Activated naive CD8-positive, alpha-beta T cell treated with anti-CD3 and anti-CD28 coated beads, Interleukin-2, amount 10 ng/mL, durations not matched to agents 7 days and 5 days (primary cell): ENCODE measurements around the gene CHTF18. TPM values are rescaled to one million over a fixed set of nuclear protein-coding genes. Genes with fewer than 3 reads are reported as not detected.
"Not testable (repeated sequence)": the region's sequence is repeated elsewhere in the genome, so short reads cannot be mapped to it uniquely, and the experiment has no call there.

ENCODE experiments used
- ATAC-seq: fragments of 150-1000 bp; cut with Tn5 transposase; one replicate; pipeline ENCODE4 v1.10.0; 2021; ENCODE audit warnings: low read depth, moderate library complexity
- POLR2A ChIA-PET: fragments of 350-600 bp; sonication (Branson Sonifier 250); formaldehyde crosslinking; loops from one replicate; lab custom pipeline; 2021; ENCODE audit warnings: antibody characterized with exemption; lab: Charles Lee
- DNase-seq: peaks from one replicate; pipeline ENCODE4 v3.0.0; 2021
- H3K27ac Mint-ChIP-seq: one replicate; pipeline ENCODE4 v1.8.0; 2022; ENCODE audit warnings: mild to moderate bottlenecking, mixed read lengths
- H3K27me3 Mint-ChIP-seq: one replicate; pipeline ENCODE4 v1.8.0; 2022; ENCODE audit warnings: mild to moderate bottlenecking, moderate library complexity, mixed read lengths
- H3K36me3 Mint-ChIP-seq: one replicate; pipeline ENCODE4 v1.8.0; 2021; ENCODE audit warnings: mild to moderate bottlenecking, mixed read lengths
- H3K4me1 Mint-ChIP-seq: one replicate; pipeline ENCODE4 v1.8.0; 2021; ENCODE audit warnings: mixed read lengths
- H3K4me3 Mint-ChIP-seq: one replicate; pipeline ENCODE4 v1.8.0; 2022; ENCODE audit warnings: mild to moderate bottlenecking, moderate library complexity, mixed read lengths
- H3K9me3 Mint-ChIP-seq: one replicate; pipeline ENCODE4 v1.8.0; 2021; ENCODE audit warnings: mixed read lengths
- total RNA-seq, 2 experiments: library from RNA; stranded (reverse); gene quantifications; one replicate each; pipeline ENCODE4 v1.2.3, GENCODE V29; 2021

Gene CHTF18
- total RNA-seq, 2 experiments from 2014 or later: 92.8 to 94.2 TPM

DNA sequence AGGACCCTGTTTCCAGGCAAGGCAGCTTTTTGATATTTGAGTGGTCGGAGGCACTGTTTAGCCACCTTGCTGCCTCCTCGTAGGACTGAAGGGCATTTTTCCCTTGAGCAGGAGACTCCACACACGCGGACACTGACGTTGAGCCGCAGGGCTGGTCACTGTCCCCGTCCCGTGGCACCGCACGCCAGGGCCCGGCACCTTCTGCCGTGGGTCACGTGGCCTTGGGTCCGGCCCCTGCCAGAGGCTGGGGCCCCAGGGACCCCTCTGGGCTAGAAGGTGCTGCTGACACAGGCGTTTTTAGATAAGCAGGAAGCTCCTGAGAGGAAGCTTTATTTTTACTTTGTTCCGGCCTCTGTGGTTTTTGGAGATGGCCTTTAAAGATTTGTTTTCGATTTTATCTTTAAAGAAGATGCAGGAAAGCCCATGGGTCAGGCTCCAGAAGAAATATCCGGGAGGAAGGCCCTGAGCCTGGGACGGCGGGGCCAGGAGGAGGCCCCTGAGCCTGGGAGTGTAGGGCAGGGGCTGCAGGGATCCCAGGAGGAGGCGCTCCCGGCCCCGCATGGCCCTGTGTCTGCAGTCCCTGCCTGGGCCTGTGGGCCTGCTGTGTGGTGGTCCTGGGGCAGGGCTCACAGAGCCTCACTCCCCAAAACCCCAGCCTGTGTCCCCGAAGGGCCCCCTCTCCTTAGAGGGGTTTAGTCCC lies 42.6 kb downstream of the CHTF18 start:
- DNase-seq (no peak), ATAC-seq (no peak)
- H3K27me3 Mint-ChIP-seq: no peaks in the 10 kb centered on the region
- no peak overlapping the region for H3K27ac Mint-ChIP-seq
- POLR2A ChIA-PET: no interaction called here
- no peaks in the 10 kb centered on the region for H3K36me3 Mint-ChIP-seq
- no peaks in the 10 kb centered on the region for H3K4me1 Mint-ChIP-seq
- no peak overlapping the region for H3K4me3 Mint-ChIP-seq
- no peaks in the 10 kb centered on the region for H3K9me3 Mint-ChIP-seq

GRCh38 chr16:831571-832413 lies 43.4 kb downstream of the CHTF18 start:
- ATAC-seq (no peak), DNase-seq (no peak)
- Mint-ChIP-seq H3K27ac (no peak overlapping the region), H3K4me1 (no peaks in the 10 kb centered on the region), H3K4me3 (no peak overlapping the region), H3K9me3 (peaks cover 5% of the 10 kb centered on the region), H3K27me3 (no peaks in the 10 kb centered on the region), H3K36me3 (no peaks in the 10 kb centered on the region)
- POLR2A ChIA-PET: no interaction called here

GRCh38 chr16:832652-833336 lies 44.4 kb downstream of the CHTF18 start:
- Mint-ChIP-seq H3K4me1 (no peaks in the 10 kb centered on the region), H3K27me3 (no peaks in the 10 kb centered on the region), H3K4me3 (no peak overlapping the region), H3K36me3 (no peaks in the 10 kb centered on the region), H3K27ac (no peak overlapping the region), H3K9me3 (peaks cover 5% of the 10 kb centered on the region)
- DNase-seq: no peak
- no peak for ATAC-seq
- POLR2A ChIA-PET: no interaction called here

- Mint-ChIP-seq H3K36me3 (no peaks in the 10 kb centered on the region), H3K27ac (no peak overlapping the region), H3K4me3 (no peak overlapping the region), H3K27me3 (no peaks in the 10 kb centered on the region), H3K4me1 (no peaks in the 10 kb centered on the region), H3K9me3 (peaks cover 7% of the 10 kb centered on the region)
- POLR2A ChIA-PET: no interaction called here
- ATAC-seq: no peak
- DNase-seq: no peak
Observed at GRCh38 chr16:833411-833810, 45.0 kb downstream of the CHTF18 start.

- no peak for DNase-seq
- Mint-ChIP-seq H3K4me3 (no peak overlapping the region), H3K27ac (no peak overlapping the region), H3K9me3 (peaks cover 7% of the 10 kb centered on the region), H3K27me3 (no peaks in the 10 kb centered on the region), H3K4me1 (no peaks in the 10 kb centered on the region), H3K36me3 (no peaks in the 10 kb centered on the region)
- no peak for ATAC-seq
- POLR2A ChIA-PET: no interaction called here
Observed at GRCh38 chr16:835373-835772, 47.0 kb downstream of the CHTF18 start.

DNA sequence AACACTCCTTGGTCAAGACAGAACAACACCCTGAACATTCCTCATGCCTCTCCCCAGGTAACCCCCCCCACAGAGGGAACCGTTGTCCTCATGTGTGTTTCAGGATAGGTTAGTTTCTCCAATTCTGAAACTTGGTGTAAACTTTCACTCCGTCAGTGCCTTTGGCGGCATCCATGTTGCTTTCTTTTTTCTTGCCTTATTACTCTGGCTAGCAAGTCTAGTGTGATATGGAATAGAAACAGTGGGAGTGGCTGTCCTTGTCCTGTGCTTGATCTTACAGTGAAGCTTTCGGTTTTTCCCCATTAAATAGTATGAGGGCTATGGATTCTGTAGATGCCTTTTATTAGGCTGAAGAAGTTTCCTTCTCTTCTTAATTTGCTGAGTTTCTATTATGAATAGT lies 47.8 kb downstream of the CHTF18 start:
- Mint-ChIP-seq H3K4me1 (no peaks in the 10 kb centered on the region), H3K9me3 (peaks cover 7% of the 10 kb centered on the region), H3K27ac (no peak overlapping the region), H3K4me3 (no peak overlapping the region), H3K27me3 (no peaks in the 10 kb centered on the region), H3K36me3 (no peaks in the 10 kb centered on the region)
- DNase-seq: no peak
- POLR2A ChIA-PET: no interaction called here
- ATAC-seq: no peak

GRCh38 chr16:836822-837221 lies 48.4 kb downstream of the CHTF18 start:
- H3K4me1 Mint-ChIP-seq, H3K27me3 Mint-ChIP-seq, H3K9me3 Mint-ChIP-seq, H3K4me3 Mint-ChIP-seq, DNase-seq, POLR2A ChIA-PET, H3K36me3 Mint-ChIP-seq, ATAC-seq, H3K27ac Mint-ChIP-seq: not testable (repeated sequence)

DNA sequence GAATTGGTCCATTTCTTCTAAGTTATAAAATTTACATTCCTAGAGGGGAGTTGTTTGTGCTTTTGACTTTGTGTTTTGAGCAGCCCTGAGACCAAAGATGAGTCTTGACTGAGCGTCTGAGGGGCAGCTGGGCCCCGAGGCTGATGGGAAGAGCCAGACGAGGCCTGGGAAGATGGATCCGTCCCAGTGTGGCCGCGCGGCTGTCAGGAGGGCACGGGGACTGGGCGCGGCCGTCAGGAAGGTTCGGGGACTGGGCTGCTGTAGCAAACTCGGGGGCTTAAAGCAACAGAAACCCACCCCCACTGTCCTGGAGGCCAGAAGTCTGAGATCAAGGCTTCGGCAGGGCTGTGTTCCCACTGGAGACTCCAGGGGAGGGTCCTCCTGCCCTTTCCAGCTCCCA lies 50.3 kb downstream of the CHTF18 start:
- H3K27ac Mint-ChIP-seq: no peak overlapping the region
- POLR2A ChIA-PET: no interaction called here
- H3K4me3 Mint-ChIP-seq: no peak overlapping the region
- no peak for ATAC-seq
- no peak for DNase-seq
- no peaks in the 10 kb centered on the region for H3K36me3 Mint-ChIP-seq
- H3K4me1 Mint-ChIP-seq: no peaks in the 10 kb centered on the region
- H3K27me3 Mint-ChIP-seq: no peaks in the 10 kb centered on the region
- H3K9me3 Mint-ChIP-seq: peaks cover 7% of the 10 kb centered on the region

- H3K36me3 Mint-ChIP-seq: no peaks in the 10 kb centered on the region
- H3K9me3 Mint-ChIP-seq: peaks cover 7% of the 10 kb centered on the region
- ATAC-seq (no peak), DNase-seq (no peak)
- no peaks in the 10 kb centered on the region for H3K27me3 Mint-ChIP-seq
- POLR2A ChIA-PET: no interaction called here
- H3K4me1 Mint-ChIP-seq: no peaks in the 10 kb centered on the region
- no peak overlapping the region for H3K4me3 Mint-ChIP-seq
- H3K27ac Mint-ChIP-seq: no peak overlapping the region
Observed at GRCh38 chr16:839643-840408, 51.4 kb downstream of the CHTF18 start.

- POLR2A ChIA-PET: no interaction called here
- no peaks in the 10 kb centered on the region for H3K27me3 Mint-ChIP-seq
- no peak overlapping the region for H3K27ac Mint-ChIP-seq
- ATAC-seq: no peak
- H3K9me3 Mint-ChIP-seq: peaks cover 7% of the 10 kb centered on the region
- H3K4me1 Mint-ChIP-seq: no peaks in the 10 kb centered on the region
- no peaks in the 10 kb centered on the region for H3K36me3 Mint-ChIP-seq
- no peak overlapping the region for H3K4me3 Mint-ChIP-seq
- no peak for DNase-seq
Observed at GRCh38 chr16:840561-841454, 52.4 kb downstream of the CHTF18 start.

DNA sequence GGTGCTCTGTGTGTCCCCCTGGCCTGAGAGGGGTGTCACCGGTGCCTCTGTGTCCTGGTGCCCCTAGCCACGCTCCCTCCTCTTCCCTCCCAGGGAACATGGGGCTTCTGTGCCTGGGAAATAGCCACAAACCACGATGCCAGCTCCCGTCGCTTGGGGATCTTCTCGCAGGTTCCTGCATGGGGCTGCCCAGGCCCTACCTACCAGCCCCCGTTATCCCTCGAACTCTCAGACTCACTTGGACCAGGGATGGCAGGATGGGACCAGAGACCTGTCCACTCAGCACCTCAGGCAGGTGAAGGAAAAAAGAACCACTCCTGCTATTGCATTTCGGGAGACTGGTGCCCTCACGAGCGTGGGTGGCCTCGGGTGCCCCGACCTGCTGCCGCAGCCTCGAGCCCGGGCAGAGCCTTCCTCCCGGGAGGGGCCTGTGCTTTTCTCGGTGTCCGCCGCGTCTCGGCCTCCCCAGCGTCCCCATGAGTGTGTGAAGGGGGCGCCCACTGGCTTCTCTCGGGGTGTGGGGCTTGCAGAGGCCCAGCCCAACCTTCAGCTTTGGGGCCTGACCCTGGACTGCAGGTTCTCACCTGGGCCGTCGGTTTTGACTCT lies 53.1 kb downstream of the CHTF18 start:
- DNase-seq (no peak), ATAC-seq (no peak)
- H3K4me1 Mint-ChIP-seq: no peaks in the 10 kb centered on the region
- peaks cover 2% of the 10 kb centered on the region for H3K9me3 Mint-ChIP-seq
- H3K27ac Mint-ChIP-seq: no peak overlapping the region
- no peak overlapping the region for H3K4me3 Mint-ChIP-seq
- no peaks in the 10 kb centered on the region for H3K27me3 Mint-ChIP-seq
- no peaks in the 10 kb centered on the region for H3K36me3 Mint-ChIP-seq
- POLR2A ChIA-PET: no interaction called here

DNA sequence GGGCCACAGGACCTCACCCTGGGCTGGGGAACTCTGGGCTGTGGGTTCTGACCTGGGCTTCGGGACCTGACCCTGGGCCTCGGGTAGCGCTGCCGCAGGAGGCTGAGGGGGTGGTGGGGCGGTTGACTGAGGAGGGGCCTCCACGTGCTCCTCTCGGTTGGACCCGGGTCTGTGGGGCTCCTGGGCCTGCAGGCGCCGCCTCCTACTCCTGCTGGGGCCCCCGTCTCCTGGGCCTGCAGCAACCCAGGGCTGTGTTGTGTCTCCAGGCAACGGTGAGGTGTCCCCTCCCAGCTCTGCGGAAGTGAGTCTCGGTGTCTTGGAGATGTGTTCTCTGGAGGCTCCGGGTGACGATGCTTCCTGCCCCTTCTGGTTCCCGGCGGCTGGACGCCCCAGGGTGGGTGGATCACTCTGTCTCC lies 53.6 kb downstream of the CHTF18 start:
- DNase-seq (no peak), ATAC-seq (peak; percentile 30)
- Mint-ChIP-seq H3K9me3 (peaks cover 1% of the 10 kb centered on the region), H3K36me3 (no peaks in the 10 kb centered on the region), H3K4me3 (no peak overlapping the region), H3K4me1 (no peaks in the 10 kb centered on the region), H3K27me3 (no peaks in the 10 kb centered on the region), H3K27ac (no peak overlapping the region)
- POLR2A ChIA-PET: no interaction called here
